ENCODE data around the gene ANTXR2.

Gene ANTXR2

DNA sequence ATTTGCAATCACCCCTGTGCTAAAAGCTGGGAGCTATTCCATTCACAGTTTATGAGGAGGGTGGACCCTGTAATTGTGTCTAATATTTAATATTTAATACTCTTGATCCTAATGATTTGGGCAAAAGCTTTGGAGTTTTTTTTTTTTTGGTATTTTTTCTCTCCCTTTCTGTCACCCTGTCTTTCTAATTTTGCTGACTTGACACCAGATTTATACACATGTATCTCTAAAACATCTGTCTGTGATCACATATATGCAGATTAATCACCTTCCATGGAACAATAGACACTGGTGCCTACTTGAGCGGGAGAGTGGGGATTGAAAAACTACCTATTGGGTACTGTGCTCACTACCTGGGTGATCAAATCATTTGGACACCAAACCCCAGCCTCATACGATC is 18.7 kb upstream of the ANTXR2 start:
- no peak for FAIRE-seq

DNA sequence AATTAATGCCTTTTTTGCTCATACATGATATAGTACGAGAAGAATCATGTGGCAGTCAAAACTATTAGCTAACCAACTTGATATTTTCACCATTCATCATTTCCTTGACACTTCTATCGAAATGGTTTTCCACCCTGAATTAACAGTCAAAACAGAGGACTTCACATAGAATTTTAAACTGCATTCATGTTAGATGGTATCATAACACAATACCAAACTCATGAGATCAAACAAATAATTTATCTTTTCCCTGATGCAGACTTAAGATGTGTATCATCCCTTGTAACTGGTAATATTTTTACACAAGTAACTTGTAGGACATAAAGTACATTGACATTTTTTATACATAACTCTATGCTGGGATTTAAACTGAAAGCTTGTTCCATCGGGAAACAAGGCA is 18.2 kb upstream of the ANTXR2 start:
- no peak for FAIRE-seq

DNA sequence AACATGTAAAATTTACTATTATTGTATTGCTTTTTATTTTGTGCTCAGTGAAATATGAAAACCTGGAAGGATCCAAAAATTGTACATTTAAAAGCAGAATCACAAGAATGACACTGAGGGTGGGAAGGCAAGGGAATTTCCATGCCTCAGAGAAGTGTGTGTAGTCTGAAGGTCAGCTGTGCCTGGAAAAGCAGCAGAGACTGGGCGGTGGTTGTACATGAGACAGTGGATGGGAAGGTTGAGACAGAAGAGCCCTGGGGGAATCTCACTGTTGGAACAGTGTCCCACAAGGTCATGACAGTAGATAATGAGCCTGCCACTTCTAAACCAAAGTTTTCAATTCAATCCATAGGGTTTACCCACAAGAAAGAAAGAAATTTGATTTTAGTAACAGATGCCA is 17.1 kb upstream of the ANTXR2 start:
- no peak for FAIRE-seq

DNA sequence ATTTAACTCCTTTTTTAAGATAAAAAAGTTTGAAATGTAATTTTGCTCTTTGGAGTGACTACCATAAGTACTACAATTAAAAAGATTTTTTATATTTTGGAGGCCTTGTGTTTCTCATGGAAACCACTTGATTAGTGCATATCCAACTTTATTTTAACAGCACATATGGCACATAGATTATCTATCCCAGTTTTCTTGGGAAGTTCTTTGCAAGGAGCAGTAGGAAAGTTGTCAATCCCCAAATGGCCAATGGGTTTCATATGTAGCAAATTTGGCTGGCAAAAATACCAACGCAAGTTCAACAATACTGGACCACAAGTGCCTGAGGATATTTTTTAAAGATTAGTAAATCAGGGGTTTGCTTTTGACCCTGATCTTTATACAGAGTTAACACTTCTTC is 15.4 kb upstream of the ANTXR2 start:
- FAIRE-seq = no peak

DNA sequence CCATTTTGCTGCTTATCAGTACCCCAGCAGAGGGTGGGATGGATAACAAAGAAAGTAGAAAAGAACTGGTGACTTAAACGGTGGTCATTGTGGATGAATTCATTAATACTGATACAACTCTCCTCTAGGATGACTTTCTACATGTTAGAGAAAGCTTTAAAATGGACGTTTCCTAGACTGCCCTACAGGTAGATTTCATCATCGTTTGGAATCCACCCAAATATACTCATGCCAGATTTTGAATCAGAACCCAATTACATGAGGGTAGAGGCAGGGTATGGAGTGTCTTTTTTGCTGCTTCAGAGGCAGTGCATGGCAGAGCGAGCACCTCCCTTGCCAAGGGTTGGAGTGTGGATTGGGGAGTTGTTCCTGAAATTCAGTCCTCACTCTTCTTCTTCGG is 13.3 kb upstream of the ANTXR2 start:
- FAIRE-seq = no peak

DNA sequence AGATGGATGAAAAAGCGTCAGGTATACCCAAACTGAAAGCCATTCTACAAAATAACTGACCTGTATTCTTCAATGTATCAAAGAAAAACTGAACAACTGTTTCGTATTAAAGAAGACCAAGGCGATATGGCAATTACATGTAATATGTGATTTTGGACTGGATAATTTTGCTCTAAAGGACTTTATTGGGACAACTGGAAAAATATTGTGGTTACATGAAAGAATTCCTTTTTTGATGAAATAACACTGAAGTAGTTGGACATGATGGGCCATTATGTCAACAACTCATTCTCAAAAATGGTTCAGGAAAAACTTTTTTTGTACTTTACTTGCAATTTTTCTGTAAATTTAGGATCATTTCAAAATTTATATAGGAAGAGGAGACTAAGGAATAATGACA is 12.1 kb upstream of the ANTXR2 start:
- FAIRE-seq = no peak

DNA sequence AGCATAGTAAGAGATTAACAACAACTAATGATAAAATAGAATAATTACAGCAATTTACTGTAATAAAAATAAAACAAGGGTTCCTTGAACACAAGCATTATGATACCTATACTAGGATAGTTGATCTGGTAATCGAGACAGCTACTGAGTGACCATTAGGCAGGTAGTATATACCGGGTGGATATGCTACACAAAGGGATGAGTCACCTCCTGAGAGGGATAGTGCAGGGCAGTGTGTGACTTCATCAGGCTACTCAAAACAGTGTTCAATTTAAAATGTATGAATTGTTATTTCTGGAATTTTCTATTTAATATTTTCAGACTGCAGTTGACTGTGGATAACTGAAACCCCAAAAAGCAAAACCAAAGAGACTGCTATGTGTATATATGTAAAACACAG is 9.7 kb upstream of the ANTXR2 start:
- no peak for FAIRE-seq

DNA sequence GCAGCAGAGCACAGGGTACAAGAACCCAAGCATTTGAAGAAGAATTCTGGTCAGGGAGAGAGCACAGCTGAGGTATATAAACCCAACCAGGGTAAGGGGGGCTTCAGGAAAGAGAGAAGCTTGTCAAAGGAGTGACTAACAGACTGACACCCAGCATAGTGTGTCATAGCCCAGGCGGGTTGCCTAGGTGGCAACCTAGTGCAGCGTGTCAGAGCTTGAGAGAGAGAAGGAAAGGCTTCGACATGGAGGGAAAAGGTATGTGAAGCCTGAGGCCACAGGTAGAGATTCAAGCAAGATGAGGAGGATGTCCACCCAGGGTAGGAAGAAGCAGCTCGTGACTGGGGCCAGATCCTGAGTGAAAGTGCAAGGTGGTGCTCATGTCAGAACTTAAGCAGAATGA is 8.5 kb upstream of the ANTXR2 start:
- FAIRE-seq = no peak

DNA sequence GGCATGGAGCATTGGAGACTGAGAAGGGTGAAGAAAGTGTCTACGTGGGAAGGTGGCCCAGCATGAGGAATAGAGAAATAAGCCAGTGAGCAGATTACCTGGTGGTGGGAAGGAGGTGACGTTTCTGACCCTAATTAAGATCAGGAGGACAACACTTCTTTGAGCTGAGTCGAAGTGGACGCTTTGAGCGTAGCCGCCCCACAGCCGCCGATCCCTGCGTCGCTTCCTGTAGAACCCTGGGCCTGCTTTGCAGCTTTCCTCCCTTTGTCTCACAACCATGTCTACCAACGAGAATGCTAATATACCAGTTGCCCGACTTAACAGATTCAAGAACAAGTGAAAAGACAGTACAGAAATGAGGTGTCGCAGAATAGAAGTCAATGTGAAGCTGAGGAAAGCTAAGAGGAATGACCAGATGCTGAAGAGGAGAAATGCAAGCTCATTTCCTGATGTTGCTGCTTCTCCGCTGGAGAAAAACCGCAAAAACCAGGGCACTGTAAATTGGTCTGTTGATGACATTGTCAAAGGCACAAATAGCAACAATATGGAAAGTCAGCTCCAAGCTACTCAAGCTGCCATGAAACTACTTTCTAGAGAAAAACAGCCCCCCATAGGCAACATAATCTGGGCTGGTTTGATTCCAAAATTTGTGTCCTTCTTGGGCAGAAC is 6.4 kb upstream of the ANTXR2 start:
- no peak for FAIRE-seq

DNA sequence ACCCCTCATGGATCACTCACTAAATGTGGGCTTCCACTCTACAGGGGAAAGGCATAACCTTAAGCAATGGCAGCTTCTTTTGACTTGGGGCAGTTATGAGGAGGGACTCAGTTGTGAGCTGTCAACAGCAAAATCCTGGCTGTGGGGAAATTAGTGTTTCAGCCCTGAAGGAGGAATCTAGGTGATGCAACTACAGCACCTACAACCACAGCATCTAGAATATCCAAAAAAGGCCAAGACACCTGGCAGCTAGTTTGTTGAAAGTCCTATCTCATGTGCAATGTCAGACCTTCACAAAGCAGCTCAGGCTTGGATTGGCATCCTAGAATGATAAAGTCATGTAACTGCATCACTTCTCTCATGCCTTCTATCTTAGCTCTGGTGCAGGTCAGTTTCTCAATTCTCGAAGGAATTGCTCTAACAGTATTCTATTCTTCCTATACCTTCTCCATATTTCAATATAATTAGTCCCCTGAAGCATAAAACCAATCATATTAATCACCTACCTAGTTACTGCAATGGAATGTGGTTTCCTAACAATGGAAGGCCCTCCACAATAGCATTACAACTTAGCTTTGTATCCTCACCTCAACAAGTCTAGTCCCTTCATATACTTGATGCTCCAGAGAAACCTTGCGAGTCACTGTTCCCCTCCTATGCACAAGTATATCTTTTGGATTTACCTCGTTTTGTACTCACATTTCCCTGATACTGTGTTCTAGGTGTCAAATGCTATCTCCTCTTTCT is 5.5 kb upstream of the ANTXR2 start:
- FAIRE-seq = no peak

DNA sequence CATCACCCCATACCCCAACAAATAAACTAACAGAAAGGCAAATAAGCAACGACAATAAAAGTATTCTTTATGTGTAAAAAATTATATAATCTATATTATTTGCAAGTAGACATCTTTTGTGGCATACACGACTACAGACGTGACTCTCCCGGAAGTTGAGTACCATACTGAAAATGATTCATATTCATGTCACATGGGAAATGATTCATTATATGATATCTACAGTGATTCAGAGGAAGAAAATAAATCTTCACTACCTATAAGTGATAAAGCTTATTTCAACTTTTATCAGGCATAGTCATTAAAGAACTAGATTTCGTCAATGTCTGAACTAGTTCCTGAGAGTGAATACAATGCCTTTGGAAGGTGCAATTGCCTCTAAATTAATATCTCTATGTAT is 4.6 kb upstream of the ANTXR2 start:
- no peak for FAIRE-seq

DNA sequence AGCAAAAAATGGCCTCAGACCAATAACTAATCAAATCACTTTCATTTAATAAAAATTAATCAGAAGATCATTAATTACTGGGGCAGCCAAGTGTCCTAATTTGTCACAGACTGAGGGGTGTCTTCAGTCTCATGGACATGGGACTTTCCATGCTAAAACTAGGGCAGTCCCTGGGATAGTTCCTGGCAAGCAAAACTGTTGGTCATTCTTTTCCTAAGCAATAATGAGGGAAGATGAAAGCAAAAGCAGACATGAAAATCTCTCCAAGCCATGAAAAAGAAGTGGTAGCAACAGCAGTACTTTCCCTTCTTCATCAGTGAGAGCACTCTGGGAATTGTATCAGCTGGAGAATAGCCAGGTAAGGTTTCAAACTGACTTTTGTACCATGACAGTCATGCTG is 3.7 kb upstream of the ANTXR2 start:
- no peak for FAIRE-seq

DNA sequence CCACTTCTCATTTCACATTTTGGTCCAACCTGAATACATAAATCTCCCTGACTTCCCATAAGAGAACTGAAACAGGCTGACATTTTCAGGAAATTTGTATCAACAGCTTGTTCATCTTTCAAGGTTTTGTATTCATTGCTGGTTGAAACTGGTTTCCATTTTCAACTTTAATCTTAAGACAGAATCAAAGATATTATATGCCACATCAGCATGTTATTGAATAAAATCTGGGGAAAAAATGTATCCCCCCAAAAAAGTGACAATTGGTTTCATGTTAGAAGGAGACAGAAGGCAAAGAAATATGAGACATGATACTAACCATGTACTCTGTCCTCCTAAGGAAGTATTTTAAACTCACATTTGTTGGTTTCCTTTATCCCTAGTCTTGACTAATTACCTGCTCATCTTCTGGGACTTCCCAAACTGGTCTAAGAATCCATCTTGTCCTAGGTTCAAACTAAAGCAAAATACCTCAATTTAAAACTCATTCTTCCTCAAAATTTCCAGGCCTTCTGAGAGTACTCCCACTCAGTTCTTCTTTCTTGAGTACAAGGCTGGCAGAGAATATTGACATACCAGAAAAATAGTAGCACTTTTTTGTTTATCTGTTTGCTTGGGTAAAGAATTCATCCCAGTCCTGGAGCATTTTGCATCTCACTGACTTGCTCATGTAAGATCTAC is 3.1 kb upstream of the ANTXR2 start:
- FAIRE-seq = no peak

DNA sequence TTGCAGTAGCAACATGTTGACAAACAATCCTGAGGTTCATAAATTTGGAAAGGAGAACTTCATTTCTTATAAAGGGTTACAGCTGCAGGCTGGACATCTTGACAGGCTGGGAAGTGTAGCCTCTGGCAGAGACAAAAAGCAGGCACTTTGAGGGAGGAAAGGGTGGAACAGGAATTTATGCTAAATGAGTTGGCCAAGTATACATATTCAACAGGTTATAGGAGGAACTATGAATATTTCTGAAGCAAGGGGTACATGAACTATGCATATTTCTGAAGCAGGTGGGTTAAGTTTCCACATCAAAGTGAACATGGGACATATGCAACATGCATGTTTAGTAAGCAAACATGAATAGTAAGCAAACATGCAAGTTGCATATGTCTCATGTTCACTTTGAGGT is 1.6 kb upstream of the ANTXR2 start:
- no peak for FAIRE-seq

DNA sequence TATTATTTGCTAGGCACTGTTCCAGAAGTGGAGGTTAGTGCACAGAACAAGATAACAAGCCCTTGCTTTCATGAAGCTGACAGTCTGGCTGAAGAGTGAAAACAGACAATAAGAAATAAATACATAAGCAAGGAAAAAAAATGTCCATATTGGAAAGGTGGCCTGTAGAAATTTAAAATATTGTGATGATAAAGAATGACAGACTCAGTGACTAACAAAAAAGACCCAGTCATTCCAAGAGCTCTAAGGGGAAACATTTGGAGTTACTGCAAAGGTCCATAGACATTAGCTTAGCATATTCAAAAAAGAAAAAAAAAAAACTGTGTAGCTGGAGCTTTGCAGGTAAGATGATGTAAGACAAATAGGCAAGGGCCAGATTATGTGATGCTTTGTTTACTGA is 1.0 kb upstream of the ANTXR2 start:
- FAIRE-seq = no peak

DNA sequence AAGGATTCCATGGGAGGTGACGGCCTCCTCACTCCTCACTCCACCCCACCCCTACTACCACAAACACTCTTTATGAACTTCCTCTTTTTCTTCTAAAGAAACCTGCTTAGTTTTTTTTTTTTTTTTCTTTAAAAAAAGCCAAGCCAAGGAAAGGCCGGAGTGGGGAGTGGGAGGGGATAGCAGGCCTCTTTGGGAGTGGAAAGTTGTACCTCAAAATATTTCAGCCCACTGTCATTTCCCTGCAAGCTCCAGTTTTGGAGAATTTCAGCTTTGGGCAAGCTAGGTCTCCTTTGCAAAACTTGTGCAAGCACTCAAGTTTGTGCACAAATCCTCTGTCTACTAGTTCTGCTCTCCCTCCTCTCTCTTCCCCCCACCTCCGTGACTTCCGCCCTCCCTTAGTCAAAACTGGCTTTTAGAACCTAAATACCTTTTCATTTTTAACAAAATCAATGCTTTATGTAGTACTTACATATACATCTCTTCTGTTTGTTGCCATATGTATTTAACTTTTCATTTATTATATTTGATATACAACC is 512 bp upstream of the ANTXR2 start:
- no peak for FAIRE-seq

DNA sequence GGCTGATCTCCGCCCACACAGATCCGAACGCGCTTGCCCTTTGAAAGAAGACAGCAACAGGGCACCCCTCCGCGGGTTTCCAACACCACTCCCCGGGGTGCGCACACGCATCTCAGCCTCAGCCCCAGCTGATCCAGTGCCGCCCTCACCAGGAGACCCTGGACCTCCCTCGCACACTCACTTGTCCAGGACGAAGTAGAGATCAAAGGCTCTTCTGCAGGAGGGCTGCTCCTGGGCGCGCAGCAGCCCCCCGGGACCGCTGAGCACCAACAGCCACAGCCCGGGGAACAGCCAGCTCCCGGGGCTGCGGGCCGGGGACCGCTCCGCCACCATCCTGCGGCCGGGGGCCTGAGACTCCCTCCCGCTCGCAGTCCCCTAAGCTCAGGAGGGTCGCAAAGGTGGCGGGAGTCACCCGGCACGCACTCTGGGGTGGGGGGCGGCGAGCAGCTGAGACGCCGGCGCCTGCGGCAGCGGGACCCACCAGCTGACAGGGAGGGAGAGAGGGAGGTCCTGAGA is 743 bp downstream of the ANTXR2 start:
- FAIRE-seq = no peak

DNA sequence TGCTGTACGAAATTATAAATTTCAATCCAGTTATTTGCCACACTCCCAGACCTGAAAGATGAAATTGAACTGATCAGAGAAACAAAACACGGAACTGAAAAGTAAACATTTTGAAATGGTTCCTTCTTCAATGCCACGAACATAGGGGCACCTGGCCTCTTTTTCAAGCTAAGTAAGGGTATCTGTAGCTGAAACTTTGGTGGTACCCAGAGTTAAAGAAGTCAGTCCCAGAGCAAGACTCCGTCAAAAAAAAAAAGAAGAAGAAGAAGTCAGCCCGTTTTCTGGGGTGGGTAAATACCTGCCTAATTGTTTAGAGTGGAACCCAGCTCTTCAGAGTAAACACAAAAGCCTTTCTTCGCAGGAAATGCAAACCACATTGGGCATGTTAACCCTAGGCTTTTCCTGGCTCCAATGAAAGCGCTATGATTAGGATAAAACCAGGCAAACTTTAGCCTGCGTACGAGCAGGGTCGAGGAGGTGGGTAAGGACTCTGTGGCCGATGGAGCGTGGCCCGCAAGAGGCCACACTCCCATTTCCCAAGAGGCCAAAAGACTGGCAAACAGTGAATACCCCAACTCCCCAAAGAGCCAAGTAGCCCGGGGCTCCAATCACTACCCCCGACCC is 1.3 kb downstream of the ANTXR2 start:
- no peak for FAIRE-seq

DNA sequence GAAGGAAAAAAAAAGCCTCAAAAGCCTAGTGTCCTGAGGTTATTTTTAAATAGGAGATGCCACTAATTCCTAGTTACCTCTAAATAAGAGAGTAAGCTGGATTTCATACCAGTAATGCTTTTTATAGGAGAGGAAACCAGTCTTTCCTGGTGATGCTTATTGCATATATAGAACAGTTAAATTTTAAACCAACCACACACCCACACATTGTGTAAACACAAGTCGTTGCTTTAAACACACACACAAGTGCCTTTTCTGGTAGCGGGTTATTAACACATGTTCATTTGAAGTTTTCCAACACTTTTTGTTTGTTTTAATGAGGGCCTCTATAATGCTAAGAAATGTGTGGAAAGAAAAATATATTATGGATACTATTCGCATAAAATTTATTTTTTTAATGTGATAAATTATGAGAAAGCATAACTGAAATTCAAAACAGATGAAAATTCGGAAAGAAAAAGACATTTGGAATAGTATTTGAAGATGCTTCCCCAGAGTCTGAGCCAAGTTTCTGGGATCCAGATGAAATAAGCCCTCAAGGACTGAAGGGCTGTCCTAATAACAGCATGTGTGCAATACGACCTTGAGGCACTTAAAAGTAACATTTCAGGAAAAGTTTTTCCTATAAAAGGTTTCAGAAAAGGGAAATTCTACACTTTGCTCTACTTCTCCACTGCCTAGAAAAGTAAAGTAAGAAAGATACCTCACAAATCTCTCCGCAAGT is 2.0 kb downstream of the ANTXR2 start:
- FAIRE-seq = no peak

DNA sequence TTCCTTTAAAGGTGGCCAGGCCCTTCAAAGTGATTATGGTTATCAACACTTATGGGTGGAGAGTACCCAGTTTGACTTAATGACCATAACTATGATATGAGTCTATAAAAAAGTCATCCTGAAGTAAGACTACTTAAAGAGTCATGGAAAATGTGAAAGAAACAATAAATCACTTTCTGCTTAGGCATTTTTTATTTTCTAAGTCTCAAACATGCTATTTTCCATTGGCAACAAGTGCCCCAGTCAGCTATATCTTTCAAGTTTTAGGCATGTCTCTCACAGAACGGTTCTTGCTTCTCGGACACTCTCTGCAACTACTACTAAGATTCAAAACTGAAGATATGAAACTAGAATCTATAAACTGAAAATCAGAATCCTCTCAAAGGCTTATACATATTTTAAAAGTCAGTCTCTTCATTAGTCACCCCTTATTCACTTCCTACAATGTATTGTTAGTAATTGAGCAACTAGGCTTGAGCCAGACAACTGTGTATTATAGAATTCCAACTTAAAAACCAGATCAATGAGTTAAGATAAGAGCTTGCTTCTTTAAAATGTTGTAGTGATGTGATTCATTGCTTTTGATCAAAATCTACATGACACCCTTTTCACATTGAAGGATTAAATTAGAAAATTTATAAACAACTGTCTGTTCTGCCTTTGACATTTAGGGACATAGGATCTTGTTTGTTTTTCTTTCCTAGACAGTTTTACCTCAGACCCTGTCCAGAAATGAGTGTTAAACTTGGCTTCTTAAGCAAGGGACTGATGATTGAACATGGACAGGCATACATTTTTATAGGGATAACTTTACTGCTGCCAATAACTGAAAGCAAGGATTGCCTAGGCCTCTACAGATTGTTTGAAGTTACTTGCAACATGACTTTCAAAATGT is 2.9 kb downstream of the ANTXR2 start:
- FAIRE-seq = no peak

DNA sequence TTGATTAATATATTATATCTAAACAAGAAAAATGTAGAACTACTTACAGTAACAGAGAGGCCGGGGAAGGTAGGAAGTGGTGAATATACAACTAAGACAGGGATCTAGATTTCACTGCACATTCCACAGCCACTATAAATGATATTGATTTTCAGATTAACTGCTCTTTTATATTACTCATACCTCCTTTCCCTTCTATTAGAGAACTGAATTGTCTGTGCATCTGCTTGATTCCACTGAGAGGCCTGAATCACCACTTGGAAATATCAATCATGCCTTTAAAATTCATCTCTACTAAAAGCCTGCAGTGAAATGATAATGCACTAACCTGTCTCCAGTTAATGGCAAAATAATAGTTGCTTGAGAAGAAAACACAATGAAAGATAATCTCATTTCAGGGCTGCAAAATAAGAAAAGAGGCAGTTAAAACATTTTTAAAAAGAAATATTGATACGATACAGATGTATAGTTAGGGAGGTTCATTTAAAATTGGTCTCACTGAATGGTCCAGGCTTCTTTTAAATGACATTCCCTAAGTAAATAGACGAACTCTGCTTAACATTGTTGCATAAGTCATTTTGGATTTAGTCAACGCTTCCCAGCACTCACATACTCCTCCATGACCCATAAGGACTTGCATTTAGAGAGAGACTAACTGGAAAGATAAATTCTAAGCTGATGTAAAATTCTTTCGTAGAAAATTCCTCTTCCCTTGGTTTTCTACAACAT is 3.8 kb downstream of the ANTXR2 start:
- FAIRE-seq = no peak

All from A204.1 (cell line).